MCF 10A (cell line): ENCODE results near the gene CKB. TPM values are rescaled to one million over a fixed set of nuclear protein-coding genes. Genes with fewer than 3 reads are reported as not detected.
A peak's percentile ranks its signal among the peaks of the same experiment; 100 is the strongest.

Experiments
- BruUV-seq: library from RNA; stranded (reverse); fragments of 400-500 nt; replicated peaks from 2 replicates; lab custom pipeline; 2021; lab: Mats Ljungman, UMichigan
- CTCF ChIA-PET: fragments of 300-600 bp; sonication (Branson Sonifier 250); formaldehyde crosslinking; extraction: SDS; loops from one replicate; lab custom pipeline; 2021; ENCODE audit warnings: antibody characterized with exemption, inconsistent platforms; lab: Yijun Ruan, JAX
- POLR2A ChIA-PET: fragments of 300-600, 350-650 bp; sonication (Branson Sonifier 250); formaldehyde crosslinking; extraction: SDS; loops from one replicate; lab custom pipeline; 2020; ENCODE audit warnings: antibody characterized with exemption, inconsistent platforms; lab: Yijun Ruan, JAX
- DNase-seq: peaks from one replicate; pipeline ENCODE4 v3.0.0-alpha.2; 2018; ENCODE audit not compliant: unreplicated experiment
- H3K27ac Mint-ChIP-seq: one replicate; pipeline ENCODE4 v1.8.0; 2022; ENCODE audit warnings: mild to moderate bottlenecking, low read depth, mixed read lengths; ENCODE audit not compliant: unreplicated experiment
- H3K27me3 Mint-ChIP-seq: one replicate; pipeline ENCODE4 v1.8.0; 2022; ENCODE audit warnings: mixed read lengths; ENCODE audit not compliant: insufficient read depth, unreplicated experiment
- H3K36me3 Mint-ChIP-seq: one replicate; pipeline ENCODE4 v1.8.0; 2022; ENCODE audit warnings: mild to moderate bottlenecking, moderate library complexity, mixed read lengths; ENCODE audit not compliant: insufficient read depth, unreplicated experiment
- H3K4me1 Mint-ChIP-seq: one replicate; pipeline ENCODE4 v1.8.0; 2022; ENCODE audit warnings: mixed read lengths; ENCODE audit not compliant: insufficient read depth, unreplicated experiment
- H3K4me3 Mint-ChIP-seq: one replicate; pipeline ENCODE4 v1.8.0; 2022; ENCODE audit warnings: mild to moderate bottlenecking, moderate library complexity, mixed read lengths; ENCODE audit not compliant: unreplicated experiment
- H3K9me3 Mint-ChIP-seq: one replicate; pipeline ENCODE4 v1.8.0; 2022; ENCODE audit warnings: mixed read lengths; ENCODE audit not compliant: unreplicated experiment
- intact Hi-C: fragments of 100-400 bp; cut with micrococcal nuclease; formaldehyde crosslinking; loops from 2 replicates; pipeline ENCODE4 v1.14.1; 2022
- total RNA-seq: library from RNA; stranded (reverse); gene quantifications from 2 replicates; pipeline ENCODE4 v1.2.3, GENCODE V29; 2022
- TF ChIP-seq, protein P1 (sequence below): fragments of 200-600 bp; IDR thresholded peaks from one replicate; pipeline ENCODE4 v1.8.0; 2022; ENCODE audit warnings: antibody characterized with exemption, mild to moderate bottlenecking; ENCODE audit not compliant: unreplicated experiment

The CKB gene
- total RNA-seq, 1 experiment from 2014 or later, result 8.5 TPM

DNA sequence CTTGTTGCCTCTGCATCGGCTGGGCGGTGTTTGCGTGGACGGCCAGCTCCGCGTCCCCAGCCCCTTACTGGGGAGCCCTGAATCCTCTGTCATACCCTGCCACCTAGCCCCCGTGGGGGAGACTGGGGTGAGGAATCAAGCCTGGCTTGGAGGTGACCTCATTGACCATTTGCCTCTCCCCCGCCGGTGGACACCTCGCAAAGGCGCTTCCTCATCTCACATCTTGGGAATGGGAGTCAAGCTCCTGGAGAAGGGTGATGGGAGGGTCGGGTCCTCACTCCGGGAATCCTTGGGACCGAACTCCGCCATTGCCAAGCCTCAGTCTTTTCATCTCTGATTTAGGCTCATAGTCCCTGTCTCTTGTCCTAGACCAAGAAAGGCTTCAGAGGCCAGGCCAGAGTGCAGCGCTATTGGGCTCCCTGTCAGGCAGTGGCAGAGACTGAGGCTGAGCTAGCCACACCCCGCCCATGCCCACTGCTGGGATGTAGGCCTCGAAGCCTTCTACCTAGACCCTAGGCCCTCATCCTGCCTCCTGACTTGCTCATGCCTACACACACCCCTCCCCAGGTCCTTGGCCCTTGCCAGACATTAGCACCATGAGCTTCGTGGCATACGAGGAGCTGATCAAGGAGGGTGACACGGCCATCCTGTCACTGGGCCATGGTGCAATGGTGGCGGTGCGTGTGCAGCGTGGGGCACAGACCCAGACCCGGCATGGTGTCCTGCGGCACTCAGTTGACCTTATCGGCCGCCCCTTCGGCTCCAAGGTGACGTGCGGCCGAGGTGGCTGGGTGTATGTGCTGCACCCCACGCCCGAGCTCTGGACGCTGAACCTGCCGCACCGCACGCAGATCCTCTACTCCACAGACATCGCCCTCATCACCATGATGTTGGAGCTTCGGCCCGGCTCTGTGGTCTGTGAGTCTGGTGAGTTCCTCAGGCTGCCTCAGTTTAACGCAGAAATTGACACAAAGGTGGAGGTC lies 7.0 kb upstream of the CKB start:
- H3K4me3 Mint-ChIP-seq, result peak overlapping the region; percentile 90
- peak overlapping the region; percentile 96 for H3K27ac Mint-ChIP-seq
- TF ChIP-seq, protein P1, sequence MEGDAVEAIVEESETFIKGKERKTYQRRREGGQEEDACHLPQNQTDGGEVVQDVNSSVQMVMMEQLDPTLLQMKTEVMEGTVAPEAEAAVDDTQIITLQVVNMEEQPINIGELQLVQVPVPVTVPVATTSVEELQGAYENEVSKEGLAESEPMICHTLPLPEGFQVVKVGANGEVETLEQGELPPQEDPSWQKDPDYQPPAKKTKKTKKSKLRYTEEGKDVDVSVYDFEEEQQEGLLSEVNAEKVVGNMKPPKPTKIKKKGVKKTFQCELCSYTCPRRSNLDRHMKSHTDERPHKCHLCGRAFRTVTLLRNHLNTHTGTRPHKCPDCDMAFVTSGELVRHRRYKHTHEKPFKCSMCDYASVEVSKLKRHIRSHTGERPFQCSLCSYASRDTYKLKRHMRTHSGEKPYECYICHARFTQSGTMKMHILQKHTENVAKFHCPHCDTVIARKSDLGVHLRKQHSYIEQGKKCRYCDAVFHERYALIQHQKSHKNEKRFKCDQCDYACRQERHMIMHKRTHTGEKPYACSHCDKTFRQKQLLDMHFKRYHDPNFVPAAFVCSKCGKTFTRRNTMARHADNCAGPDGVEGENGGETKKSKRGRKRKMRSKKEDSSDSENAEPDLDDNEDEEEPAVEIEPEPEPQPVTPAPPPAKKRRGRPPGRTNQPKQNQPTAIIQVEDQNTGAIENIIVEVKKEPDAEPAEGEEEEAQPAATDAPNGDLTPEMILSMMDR, result no peak
- POLR2A ChIA-PET, result interaction anchor here (0.7 to 4.2 kb wide), 14 partner anchors 8 to 195 kb away, joined by 3 to 61 read pairs (median 10); partner anchors contain the start of genes BAG5, COA8 and EIF5
- H3K4me1 Mint-ChIP-seq, result peaks cover 8% of the 10 kb centered on the region
- peaks cover 22% of the 10 kb centered on the region for H3K36me3 Mint-ChIP-seq
- CTCF ChIA-PET, result interaction anchor here (0.5 to 5.5 kb wide), 9 partner anchors 8 to 434 kb away, joined by 3 to 34 read pairs (median 4); no protein-coding TSS in a partner anchor
- DNase-seq, result no peak
- H3K27me3 Mint-ChIP-seq, result no peaks in the 10 kb centered on the region
- H3K9me3 Mint-ChIP-seq, result no peaks in the 10 kb centered on the region
- BruUV-seq, result TSS peak; percentile 77
- intact Hi-C loops, result no loop called here

GRCh38 chr14:103528587-103529382 lies 6.2 kb upstream of the CKB start, which contains the start of gene TRMT61A:
TRMT61A (plus strand) TSS chr14:103529196; CDS start chr14:103529979, 783 bp downstream.
- H3K27me3 Mint-ChIP-seq, result no peaks in the 10 kb centered on the region
- H3K4me1 Mint-ChIP-seq, result peaks cover 8% of the 10 kb centered on the region
- peak within 1 kb of the TSS; percentile 96 for H3K27ac Mint-ChIP-seq
- TSS peak; percentile 87 for BruUV-seq
- intact Hi-C loops, result no loop called here
- DNase-seq, result peak; percentile 90
- CTCF ChIA-PET, result interaction anchor here (0.8 to 5.5 kb wide), 6 partner anchors 7 to 29 kb away, joined by 3 to 34 read pairs (median 7); no protein-coding TSS in a partner anchor
- POLR2A ChIA-PET, result interaction anchor here (0.6 to 4.2 kb wide), 17 partner anchors 9 to 984 kb away, joined by 3 to 61 read pairs (median 5); partner anchors contain the start of genes BAG5, COA8 and EIF5
- H3K4me3 Mint-ChIP-seq, result peak within 1 kb of the TSS; percentile 90
- H3K36me3 Mint-ChIP-seq, result peaks cover 15% of the 10 kb centered on the region
- TF ChIP-seq, protein P1, result no peak
- no peaks in the 10 kb centered on the region for H3K9me3 Mint-ChIP-seq

GRCh38 chr14:103528146-103528586 lies 5.5 kb upstream of the CKB start:
- intact Hi-C loops, result no loop called here
- ChIA-PET POLR2A (interaction anchor here (0.6 to 4.2 kb wide), 14 partner anchors 9 to 983 kb away, joined by 3 to 61 read pairs (median 11); partner anchors contain the start of genes BAG5, COA8 and EIF5), CTCF (interaction anchor here (0.8 to 5.5 kb wide), 5 partner anchors 9 to 30 kb away, joined by 3 to 34 read pairs (median 6); no protein-coding TSS in a partner anchor)
- Mint-ChIP-seq H3K4me1 (peaks cover 8% of the 10 kb centered on the region), H3K27me3 (no peaks in the 10 kb centered on the region), H3K36me3 (peaks cover 15% of the 10 kb centered on the region), H3K4me3 (peak overlapping the region; percentile 90), H3K27ac (peak overlapping the region; percentile 96), H3K9me3 (no peaks in the 10 kb centered on the region)
- TF ChIP-seq, protein P1, result no peak
- no peak for DNase-seq
- no TSS peak for BruUV-seq
